Mammary epithelial cell (primary cell): Measurements from ENCODE around the gene BOD1.

ENCODE experiments used
- EZH2 ChIP-seq: IDR thresholded peaks from 2 replicates; pipeline ENCODE4 v1.6.1; 2012; ENCODE audit warnings: low read length, inconsistent platforms, borderline replicate concordance
- TF ChIP-seq, protein P1 (sequence below), 2 donors: IDR thresholded peaks in 1 of 2; conservative IDR thresholded peaks in 1 of 2; 2 replicates each; pipeline ENCODE4 v1.5.1; 2011 to 2012; ENCODE audit warnings: inconsistent platforms in 2 of 2, low read length in 2 of 2, mild to moderate bottlenecking in 2 of 2, control low read depth in 1 of 2, low read depth in 1 of 2; ENCODE audit not compliant: insufficient read depth in 1 of 2; ENCODE audit errors: extremely low read depth in 1 of 2

DNA sequence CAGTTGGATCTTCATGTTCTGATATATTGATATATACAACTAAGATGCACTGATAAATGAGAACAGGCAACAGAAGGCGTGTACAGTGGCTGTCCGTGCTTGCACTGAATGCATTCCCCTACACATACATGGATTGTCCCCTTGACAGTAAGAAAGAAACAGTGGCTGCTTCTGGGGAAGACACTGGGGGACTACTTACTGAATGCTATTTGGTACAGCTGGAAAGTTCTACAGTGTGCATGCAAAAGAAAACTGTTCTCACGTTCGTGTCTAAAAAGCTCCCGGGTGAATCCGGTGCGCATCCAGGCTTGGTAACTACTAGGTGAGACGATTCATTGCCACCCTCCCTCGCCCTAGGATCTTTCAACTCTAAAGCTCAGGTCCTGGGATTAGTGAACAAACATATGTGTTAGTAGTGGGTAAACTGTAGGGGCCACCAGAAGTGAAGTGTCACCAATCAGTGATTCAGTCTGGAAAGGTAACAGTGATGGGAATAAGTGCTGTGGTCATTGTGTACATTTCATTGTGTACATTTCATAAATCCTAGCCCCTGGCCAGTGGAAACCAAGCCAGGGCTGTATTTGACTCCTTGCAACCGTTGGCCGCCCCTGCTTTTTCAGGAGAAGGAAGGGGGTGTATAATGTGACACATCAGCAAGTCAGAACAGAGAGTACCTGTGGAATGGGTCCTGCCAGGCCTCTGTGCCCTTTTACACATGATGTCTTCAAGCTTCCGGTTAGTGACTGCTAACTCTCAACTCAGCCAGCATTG, 46.3 kb upstream of the BOD1 start:
- TF ChIP-seq, protein P1, sequence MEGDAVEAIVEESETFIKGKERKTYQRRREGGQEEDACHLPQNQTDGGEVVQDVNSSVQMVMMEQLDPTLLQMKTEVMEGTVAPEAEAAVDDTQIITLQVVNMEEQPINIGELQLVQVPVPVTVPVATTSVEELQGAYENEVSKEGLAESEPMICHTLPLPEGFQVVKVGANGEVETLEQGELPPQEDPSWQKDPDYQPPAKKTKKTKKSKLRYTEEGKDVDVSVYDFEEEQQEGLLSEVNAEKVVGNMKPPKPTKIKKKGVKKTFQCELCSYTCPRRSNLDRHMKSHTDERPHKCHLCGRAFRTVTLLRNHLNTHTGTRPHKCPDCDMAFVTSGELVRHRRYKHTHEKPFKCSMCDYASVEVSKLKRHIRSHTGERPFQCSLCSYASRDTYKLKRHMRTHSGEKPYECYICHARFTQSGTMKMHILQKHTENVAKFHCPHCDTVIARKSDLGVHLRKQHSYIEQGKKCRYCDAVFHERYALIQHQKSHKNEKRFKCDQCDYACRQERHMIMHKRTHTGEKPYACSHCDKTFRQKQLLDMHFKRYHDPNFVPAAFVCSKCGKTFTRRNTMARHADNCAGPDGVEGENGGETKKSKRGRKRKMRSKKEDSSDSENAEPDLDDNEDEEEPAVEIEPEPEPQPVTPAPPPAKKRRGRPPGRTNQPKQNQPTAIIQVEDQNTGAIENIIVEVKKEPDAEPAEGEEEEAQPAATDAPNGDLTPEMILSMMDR (conservative IDR thresholded peaks at IDR 0.05 in 1 of 2, IDR thresholded peaks at IDR 0.05 in 1 of 2; ENCODE audit: extremely low read depth in 1 of 2, insufficient read depth in 1 of 2, low read depth in 1 of 2, low read length in 2 of 2) = no peak
- no peak for TF ChIP-seq EZH2
